Neural crest cell (in vitro differentiated cells): ENCODE results near the gene GPR32. TPM values are rescaled to one million over a fixed set of nuclear protein-coding genes. Genes with fewer than 3 reads are reported as not detected.
"Not testable (repeated sequence)": the region's sequence is repeated elsewhere in the genome, so short reads cannot be mapped to it uniquely, and the experiment has no call there.

Experiments
- DNase-seq: peaks from one replicate; pipeline ENCODE4 v3.0.0; 2021; ENCODE audit warnings: low read depth, mixed read lengths, low spot score
- H3K27ac Mint-ChIP-seq: one replicate; pipeline ENCODE4 v1.8.0; 2021; ENCODE audit warnings: mild to moderate bottlenecking, mixed read lengths; ENCODE audit not compliant: unreplicated experiment
- H3K27me3 Mint-ChIP-seq: 2 replicates; pipeline ENCODE4 v1.8.0; 2021; ENCODE audit warnings: low read depth, mild to moderate bottlenecking, mixed read lengths
- H3K36me3 Mint-ChIP-seq: 2 replicates; pipeline ENCODE4 v1.8.0; 2021; ENCODE audit warnings: low read depth, mild to moderate bottlenecking, mixed read lengths
- H3K4me1 Mint-ChIP-seq: 2 replicates; pipeline ENCODE4 v1.8.0; 2021; ENCODE audit warnings: mixed read lengths
- H3K4me3 Mint-ChIP-seq: one replicate; pipeline ENCODE4 v1.8.0; 2021; ENCODE audit warnings: mild to moderate bottlenecking, mixed read lengths
- H3K9me3 Mint-ChIP-seq: 2 replicates; pipeline ENCODE4 v1.8.0; 2021; ENCODE audit warnings: mixed read lengths
- CTCF ChIP-seq: fragments of 200-600 bp; sonication (generic); conservative IDR thresholded peaks from 2 replicates; pipeline ENCODE4 v1.5.0; 2021; ENCODE audit warnings: antibody characterized with exemption, mild to moderate bottlenecking
- long read RNA-seq: library from polyadenylated mRNA; unstranded; transcript quantifications from one replicate; pipeline ENCODE4 v2.0.0, GENCODE V29; 2020
- total RNA-seq: library from RNA; stranded (reverse); gene quantifications from 2 replicates; pipeline ENCODE4 v1.2.1, GENCODE V29; 2021

GPR32 gene
- not detected in 2 replicates for total RNA-seq
- long read RNA-seq: 0 reads

- H3K27ac Mint-ChIP-seq, DNase-seq, H3K4me3 Mint-ChIP-seq, H3K36me3 Mint-ChIP-seq, H3K9me3 Mint-ChIP-seq, H3K4me1 Mint-ChIP-seq: not testable (repeated sequence)
- H3K27me3 Mint-ChIP-seq: peaks cover 38% of the 10 kb centered on the region
Measured at GRCh38 chr19:50770164-50770563, at the start of gene GPR32. GPR32 (plus strand) TSS chr19:50770464; CDS start chr19:50770601, 137 bp downstream.

- no peak for DNase-seq
- peak overlapping the region; percentile 85 for H3K4me3 Mint-ChIP-seq
- H3K27ac Mint-ChIP-seq: no peak overlapping the region
- peaks cover 25% of the 10 kb centered on the region for H3K4me1 Mint-ChIP-seq
- no peaks in the 10 kb centered on the region for H3K9me3 Mint-ChIP-seq
- H3K36me3 Mint-ChIP-seq: no peaks in the 10 kb centered on the region
- no peak for TF ChIP-seq CTCF
- H3K27me3 Mint-ChIP-seq: peaks cover 42% of the 10 kb centered on the region
Measured at GRCh38 chr19:50720921-50721381, 49.3 kb upstream of the GPR32 start.

- H3K36me3 Mint-ChIP-seq: no peaks in the 10 kb centered on the region
- no peak overlapping the region for H3K27ac Mint-ChIP-seq
- DNase-seq: no peak
- H3K9me3 Mint-ChIP-seq: no peaks in the 10 kb centered on the region
- peaks cover 41% of the 10 kb centered on the region for H3K27me3 Mint-ChIP-seq
- peaks cover 28% of the 10 kb centered on the region for H3K4me1 Mint-ChIP-seq
- peak overlapping the region; percentile 85 for H3K4me3 Mint-ChIP-seq
- TF ChIP-seq CTCF: no peak
Measured at GRCh38 chr19:50721441-50722137, 48.7 kb upstream of the GPR32 start.

- H3K27ac Mint-ChIP-seq: no peak overlapping the region
- peak overlapping the region; percentile 85 for H3K4me3 Mint-ChIP-seq
- H3K4me1 Mint-ChIP-seq: peaks cover 31% of the 10 kb centered on the region
- H3K36me3 Mint-ChIP-seq: no peaks in the 10 kb centered on the region
- no peak for DNase-seq
- no peak for TF ChIP-seq CTCF
- H3K9me3 Mint-ChIP-seq: no peaks in the 10 kb centered on the region
- H3K27me3 Mint-ChIP-seq: peaks cover 36% of the 10 kb centered on the region
Measured at GRCh38 chr19:50722201-50723013, 47.9 kb upstream of the GPR32 start.

GRCh38 chr19:50723069-50723468 lies 47.2 kb upstream of the GPR32 start, which contains the start of gene CLEC11A:
CLEC11A (plus strand) TSS chr19:50723364; CDS start chr19:50723526, 162 bp downstream.
- Mint-ChIP-seq H3K4me1 (peaks cover 38% of the 10 kb centered on the region), H3K4me3 (peak within 1 kb of the TSS; percentile 91)

More at GRCh38 chr19:50723069-50723468, 47.2 kb upstream of the GPR32 start, which contains the start of gene CLEC11A:
- H3K27me3 Mint-ChIP-seq: peaks cover 32% of the 10 kb centered on the region
- no peak for TF ChIP-seq CTCF
- no peaks in the 10 kb centered on the region for H3K36me3 Mint-ChIP-seq
- no peak within 1 kb of the TSS for H3K27ac Mint-ChIP-seq
- no peaks in the 10 kb centered on the region for H3K9me3 Mint-ChIP-seq
- DNase-seq: no peak
